ENCODE results near the gene SAXO1.
"Not testable (repeated sequence)": the region's sequence is repeated elsewhere in the genome, so short reads cannot be mapped to it uniquely, and the experiment has no call there.

Gene SAXO1, protein sequence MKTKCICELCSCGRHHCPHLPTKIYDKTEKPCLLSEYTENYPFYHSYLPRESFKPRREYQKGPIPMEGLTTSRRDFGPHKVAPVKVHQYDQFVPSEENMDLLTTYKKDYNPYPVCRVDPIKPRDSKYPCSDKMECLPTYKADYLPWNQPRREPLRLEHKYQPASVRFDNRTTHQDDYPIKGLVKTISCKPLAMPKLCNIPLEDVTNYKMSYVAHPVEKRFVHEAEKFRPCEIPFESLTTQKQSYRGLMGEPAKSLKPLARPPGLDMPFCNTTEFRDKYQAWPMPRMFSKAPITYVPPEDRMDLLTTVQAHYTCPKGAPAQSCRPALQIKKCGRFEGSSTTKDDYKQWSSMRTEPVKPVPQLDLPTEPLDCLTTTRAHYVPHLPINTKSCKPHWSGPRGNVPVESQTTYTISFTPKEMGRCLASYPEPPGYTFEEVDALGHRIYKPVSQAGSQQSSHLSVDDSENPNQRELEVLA

DNA sequence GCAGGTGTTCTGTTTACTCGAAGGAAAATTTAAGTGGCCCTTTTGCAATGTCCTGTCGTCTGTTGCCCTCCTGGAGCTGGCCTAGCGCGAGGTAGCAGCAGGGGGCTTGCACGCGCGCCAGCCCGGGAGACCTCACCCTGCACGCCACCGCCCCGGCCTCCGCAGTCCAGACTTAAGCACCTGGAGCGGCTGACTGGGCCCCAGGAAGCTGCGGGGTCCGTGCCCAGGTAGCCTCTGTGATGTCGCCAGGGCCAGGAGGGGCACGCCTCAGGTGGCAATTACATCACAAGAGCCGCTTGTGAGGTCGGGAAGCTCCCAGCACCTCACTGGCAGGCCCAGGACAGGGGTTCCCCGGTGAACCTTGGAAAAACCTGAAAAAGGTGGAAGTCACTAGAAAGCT, at the start of gene SAXO1:
Gene SAXO1, minus strand, starts transcription at position 195 of the 400 bp plus-strand sequence. CDS start 301 bp downstream, outside the sequence.
- no peak for DNase-seq (ENCODE audit: low read depth in 2 of 2)

DNA sequence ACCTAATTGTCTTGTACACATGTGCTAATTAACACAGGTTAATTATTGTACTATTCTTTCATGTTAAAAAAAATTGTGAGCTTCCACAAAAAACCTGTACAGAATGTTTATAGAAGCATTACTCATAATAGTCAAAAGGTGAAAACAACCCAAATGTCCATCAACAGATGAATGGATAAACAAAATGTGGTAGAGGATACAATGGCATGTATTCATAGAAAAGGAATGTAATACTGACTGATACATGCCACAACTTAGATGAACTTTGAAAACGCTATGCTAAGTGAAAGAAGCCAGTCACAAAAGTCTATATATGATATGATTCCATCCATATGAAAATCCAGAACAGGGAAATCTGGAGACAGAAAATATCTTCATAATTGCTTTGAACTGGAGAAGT, 41.8 kb upstream of the SAXO1 start:
- DNase-seq (ENCODE audit: low read depth in 2 of 2) = no peak

DNA sequence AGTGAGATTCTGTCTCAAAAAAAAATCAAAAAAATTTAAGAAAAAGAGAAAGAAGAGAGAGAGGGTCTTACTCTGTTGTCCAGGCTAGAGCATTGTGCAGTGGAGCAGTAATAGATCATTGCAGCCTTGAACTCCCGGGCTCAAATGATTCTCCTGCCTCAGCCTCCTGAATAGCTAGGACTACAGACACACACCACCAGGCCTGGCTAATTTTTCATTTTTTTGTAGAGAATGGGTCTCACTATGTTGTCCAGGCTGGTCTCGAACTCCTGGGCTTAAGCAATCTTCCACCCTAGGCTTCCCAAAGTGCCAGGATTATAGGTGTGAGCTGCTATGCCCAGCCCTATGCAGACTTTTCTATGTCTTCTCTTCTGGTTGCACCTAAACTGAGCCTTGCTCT, 41.2 kb upstream of the SAXO1 start:
- no peak for DNase-seq (ENCODE audit: low read depth in 2 of 2)

DNA sequence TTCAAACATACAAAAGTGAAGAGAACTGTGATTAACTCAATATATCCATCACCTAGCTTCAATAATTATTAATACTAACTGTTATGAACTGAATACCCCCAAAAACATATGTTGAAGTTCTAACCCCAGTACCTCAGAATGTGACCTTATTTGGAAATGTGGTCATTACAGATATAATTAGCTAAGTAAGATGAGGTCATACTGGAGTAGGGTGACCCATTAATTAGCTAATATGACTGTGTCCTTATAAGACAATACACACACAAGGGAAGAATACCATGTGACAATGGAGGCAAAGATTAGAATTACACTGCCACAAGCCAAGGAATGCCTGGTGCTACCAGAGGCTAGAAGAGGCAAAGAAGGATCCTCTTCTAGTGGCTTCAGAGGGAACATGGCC, 24.0 kb upstream of the SAXO1 start:
- no peak for DNase-seq (ENCODE audit: low read depth in 2 of 2)

DNA sequence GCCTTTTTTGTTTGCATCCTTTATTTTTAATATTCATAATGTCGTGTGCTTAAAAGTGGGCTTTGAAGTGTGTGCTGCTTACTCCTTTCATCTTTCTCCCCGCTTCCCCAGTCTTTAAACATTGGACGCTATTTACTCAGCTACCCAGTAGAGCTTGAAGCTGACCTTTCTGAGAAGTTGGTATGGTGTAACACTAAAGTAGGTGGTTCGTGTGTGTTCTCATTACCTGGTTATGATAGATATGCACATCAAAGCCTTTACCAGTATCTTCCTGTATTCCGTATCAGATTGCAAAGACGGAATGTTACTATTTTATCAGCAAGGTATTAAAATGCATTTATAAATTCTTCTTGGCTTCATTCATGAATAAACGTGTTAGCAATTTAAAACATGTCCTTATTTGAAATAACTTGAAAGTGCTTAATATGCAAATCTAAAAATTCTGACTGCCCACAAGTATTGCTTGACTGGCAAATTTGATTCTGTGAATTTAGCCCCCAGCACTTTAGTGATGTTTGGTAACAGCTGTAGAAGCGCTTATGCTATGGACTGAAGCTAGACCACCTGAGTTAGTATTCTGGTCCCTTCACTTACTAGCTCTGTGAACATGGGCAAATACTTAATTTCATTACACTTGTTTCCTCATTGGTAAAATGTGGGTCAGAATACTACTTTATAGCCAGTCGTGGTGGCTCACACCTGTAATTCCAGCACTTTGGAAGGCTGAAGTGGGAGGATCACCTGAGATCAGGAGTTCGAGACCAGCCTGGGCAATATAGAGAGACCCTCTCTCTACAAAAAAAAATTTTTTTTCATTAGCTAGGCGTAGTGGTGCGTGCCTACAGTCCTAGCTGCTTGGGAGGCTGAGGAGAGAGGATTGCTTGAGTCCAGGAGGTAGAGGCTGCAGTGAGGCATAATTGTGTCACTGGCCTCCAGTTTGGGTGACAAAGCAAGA, 17.9 kb upstream of the SAXO1 start:
- no peak for DNase-seq (ENCODE audit: low read depth in 2 of 2)

DNA sequence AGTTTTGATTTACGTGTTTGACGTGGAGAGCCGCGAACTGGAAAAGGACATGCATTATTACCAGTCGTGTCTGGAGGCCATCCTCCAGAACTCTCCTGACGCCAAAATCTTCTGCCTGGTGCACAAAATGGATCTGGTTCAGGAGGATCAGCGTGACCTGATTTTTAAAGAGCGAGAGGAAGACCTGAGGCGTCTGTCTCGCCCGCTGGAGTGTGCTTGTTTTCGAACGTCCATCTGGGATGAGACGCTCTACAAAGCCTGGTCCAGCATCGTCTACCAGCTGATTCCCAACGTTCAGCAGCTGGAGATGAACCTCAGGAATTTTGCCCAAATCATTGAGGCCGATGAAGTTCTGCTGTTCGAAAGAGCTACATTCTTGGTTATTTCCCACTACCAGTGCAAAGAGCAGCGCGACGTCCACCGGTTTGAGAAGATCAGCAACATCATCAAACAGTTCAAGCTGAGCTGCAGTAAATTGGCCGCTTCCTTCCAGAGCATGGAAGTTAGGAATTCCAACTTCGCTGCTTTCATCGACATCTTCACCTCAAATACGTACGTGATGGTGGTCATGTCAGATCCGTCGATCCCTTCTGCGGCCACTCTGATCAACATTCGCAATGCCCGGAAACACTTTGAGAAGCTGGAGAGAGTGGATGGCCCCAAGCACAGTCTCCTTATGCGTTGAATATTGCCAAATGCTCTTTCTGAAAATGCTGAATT, 17.1 kb upstream of the SAXO1 start:
- DNase-seq (ENCODE audit: low read depth in 2 of 2) = no peak

DNA sequence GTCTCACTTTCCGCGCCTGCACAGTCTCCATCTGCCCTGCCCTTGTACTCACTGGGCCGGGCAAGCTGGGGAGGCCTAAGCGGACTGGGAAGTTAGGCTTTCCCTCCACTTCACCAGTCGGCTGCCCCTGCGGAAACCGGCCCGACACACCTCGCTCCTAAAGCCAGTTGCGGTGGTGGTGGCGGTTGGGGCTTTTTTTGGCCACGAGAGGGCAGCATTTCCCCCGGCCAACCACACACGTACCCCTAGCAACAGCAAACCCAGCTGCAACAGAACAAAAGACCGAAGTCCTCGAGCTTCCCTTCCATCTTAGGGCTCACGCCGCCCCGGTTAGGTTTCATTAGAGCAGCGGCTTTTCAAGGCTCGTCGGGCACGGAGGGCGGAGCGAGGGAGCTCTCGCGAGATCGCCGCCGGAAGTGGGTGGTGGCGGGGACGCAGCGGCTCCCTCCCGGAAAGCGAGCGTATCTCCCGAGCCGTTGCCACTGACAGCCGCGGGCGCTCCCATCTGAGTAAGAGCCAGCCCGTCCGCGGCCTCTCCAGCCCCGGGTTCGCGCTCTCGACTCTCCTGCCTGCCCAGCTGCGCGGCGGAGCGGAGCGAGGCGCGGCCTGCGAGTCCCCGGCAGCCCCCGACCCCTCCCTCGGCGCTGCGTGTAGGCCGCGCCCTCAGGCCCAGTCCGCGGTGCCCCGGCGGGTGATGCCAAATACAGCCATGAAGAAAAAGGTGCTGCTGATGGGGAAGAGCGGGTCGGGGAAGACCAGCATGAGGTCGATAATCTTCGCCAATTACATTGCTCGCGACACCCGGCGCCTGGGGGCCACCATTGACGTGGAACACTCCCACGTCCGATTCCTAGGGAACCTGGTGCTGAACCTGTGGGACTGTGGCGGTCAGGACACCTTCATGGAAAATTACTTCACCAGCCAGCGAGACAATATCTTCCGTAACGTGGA, 16.2 kb upstream of the SAXO1 start, which contains the start of gene RRAGA:
Gene RRAGA, plus strand, starts transcription at position 462 of the 951 bp plus-strand sequence. Its CDS starts 233 bp downstream, at position 695.
- peak; percentile 88 to 90 for DNase-seq (ENCODE audit: low read depth in 2 of 2)

DNA sequence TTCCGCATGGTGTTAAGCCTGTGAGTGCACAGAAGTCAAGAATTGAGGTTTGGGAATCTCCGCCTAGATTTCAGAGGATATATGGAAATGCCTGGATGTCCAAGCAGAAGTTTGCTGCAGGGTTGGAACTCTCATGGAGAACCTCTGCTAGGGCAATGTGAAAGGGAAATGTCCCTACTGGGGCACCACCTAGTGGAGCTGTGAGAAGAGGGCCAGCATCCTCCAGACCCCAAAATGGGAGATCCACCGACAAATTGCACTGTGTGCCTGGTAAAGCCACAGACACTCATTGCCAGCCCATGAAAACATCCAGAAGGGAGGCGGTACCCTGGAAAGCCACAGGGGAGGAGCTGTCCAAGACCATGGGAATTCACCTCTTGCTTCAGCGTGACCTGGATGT, 3.6 kb upstream of the SAXO1 start:
- DNase-seq (ENCODE audit: low read depth in 2 of 2) = no peak

DNA sequence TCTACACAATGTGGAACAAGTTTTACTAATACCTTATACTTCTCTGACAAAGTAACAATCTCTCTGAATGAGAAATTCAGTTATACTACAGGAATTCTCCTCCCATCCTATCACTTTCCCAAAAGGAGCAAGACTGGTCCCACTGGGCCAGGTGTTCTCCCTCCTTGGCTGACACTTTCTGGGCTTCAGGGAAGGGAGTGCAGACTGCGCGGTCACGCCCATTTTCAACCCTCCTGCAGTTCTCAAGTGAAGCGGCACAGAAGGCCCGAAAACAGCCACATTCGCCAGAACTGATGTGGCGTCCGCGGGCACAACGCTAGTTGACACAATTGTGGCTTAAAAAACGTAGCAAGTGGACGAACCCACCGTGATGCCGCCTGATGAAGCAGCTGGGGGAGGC, 603 bp downstream of the SAXO1 start:
- no peak for DNase-seq (ENCODE audit: low read depth in 2 of 2)

DNA sequence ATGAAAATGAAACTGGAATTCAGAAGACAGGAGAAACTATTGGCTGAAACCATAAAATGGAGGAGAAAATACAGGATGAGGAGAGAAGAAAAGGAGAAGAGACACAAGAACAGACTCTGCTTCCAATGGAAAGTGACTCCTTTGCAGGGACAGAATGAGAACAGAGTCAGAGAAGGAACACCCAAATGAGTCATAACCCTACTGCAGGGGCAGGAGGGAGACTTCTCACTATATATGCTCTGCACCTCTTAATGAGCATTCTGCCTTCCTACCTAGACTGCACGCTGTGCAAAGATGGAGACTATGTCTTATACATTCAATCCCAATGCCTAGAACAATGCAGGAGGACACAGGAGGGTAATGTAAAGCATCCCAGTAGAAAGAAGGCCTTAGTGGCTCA, 2.1 kb downstream of the SAXO1 start:
- no peak for DNase-seq (ENCODE audit: low read depth in 2 of 2)

DNA sequence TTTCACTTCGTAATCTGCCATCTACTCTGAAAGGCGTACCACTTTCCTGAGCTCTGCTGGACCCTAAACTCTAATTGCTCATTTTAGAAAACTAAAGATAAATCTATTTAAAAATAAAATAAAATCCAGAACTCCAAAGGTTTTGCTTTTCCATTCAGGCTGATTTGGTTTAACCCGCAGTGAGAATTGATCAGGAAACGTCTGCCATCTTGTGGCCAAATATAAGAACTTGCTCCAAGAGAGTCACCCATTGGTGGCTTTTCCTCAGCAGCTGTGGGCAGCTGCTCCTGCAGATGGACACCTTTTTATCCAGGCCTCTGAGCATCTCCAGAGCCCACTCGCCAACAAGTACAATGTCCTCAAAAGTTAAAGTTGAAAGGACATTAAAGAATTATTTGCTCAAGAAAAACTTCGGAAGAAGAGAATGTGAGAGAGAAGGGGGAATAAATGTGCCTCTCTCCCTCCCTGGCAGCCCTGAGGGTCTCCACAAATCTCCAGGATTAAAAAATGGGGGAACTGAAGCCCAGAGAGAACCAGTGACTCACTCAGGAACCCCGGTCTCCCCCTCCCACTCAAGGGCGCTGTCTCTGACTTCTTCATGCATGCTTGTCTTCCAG, 4.1 kb downstream of the SAXO1 start:
- no peak for DNase-seq (ENCODE audit: low read depth in 2 of 2)

DNA sequence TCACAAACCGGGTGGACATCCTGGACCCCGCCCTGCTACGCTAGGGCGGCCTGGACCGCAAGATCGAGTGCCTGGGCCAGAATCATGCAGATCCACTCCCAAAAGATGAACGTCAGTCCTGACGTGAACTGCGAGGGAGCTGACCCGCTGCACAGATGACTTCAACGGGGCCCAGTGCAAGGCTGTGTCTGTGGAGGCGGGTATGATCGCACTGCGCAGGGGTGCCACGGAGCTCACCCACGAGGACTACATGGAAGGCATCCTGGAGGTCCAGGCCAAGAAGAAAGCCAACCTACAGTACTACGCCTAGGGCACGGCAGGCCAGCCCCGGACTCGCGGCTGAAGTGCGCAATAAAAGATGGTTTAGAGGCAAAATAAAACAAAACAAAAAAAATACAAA, 5.2 kb downstream of the SAXO1 start:
- DNase-seq (ENCODE audit: low read depth in 2 of 2) = no peak

DNA sequence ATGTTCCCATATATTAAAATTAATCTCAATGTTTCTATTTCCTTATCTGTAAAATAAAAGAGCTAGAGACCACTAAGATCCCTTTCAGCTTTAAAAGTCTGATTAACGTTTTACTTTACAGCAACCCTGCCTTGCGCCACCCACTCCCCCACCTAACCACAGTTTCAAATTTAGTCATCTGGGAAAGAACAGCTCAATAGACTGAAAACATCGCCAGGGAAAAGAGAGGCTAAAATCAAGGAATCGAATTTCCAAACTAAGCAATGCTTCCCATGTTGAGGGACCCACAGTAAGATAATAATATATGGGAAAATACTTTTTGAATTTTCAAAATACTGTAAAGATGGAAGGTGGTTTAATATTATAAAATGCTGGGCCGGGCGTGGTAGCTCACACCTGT, 6.6 kb downstream of the SAXO1 start:
- DNase-seq (ENCODE audit: low read depth in 2 of 2) = no peak

DNA sequence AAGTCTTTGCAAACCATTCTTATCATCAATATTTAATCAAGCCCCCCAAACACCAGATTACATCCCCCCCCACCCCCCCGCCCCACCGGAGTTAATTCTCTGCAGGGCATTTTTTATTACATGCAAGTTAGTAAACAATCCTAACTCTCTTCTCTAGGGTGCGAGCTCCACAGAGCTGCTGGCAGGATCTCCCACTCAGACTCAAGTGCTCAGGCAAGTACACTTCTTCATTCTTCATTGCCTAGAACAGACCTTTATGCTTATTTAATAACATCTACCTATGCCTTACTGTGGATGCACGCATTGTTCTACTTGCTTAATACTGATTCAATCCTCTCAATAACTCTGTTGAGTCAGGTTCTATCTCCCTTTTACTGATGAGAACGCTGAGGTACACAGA, 9.9 kb downstream of the SAXO1 start:
- DNase-seq (ENCODE audit: low read depth in 2 of 2) = no peak

DNA sequence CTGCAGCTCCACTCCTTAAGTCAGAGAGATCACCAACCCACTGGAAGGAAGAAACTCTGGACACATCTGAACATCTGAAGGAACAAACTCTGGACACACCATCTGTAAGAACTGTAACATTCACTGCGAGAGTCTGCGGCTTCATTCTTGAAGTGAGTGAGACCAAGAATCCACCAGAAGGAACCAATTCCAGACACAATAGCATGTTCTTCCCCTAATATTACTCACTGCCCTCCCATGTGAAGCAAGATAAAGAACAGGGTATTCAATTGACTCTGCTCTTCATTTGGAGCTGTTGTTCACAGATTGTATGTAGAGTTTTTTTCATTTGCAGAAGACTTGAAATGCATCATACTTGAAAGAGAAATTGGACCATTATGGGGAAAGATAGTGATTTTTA, 10.8 kb downstream of the SAXO1 start:
- no peak for DNase-seq (ENCODE audit: low read depth in 2 of 2)

DNA sequence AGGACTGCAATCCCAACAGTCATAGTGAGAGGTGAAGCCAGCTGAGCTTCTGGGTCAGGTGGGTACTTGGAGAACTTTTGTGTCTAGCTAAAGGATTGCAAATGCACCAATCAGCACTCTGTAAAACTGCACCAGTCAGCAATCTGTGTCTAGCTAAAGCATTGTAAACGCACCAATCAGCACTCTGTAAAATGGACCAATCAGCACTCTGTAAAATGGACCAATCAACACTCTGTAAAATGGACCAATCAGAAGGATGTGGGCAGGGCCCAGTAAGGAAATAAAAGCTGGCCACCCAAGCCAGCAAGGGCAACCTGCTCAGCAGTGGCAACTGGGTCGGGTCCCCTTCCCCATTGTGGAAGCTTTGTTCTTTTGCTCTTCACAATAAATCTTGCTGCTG, 11.4 kb downstream of the SAXO1 start:
- DNase-seq (ENCODE audit: low read depth in 2 of 2) = not testable (repeated sequence)

DNA sequence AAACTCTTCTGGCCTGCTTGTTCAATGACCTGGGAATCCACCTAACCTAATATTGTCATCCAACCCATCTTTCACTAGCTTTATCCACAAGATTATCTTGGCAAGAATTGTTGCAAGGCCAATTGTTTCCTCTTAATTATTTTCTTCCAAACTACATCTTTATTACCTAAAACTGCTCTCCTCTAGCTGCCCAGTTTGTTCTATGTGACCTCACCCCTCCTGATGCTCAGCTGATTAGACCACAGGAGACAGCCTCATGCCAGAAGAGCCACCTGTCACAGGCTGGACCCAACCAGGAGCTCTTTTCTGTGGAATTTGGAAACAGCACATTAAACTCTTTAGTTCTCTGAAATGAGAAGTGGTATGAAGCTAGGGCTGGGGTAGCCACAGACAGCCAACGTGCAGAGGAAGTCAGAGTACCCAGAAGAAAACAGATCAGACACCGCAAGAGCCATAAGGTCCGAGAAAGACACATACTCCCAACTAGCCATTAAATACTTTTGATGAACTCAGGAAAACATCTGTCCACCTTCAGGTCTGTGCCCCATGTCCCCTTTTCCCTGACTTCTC, 12.0 kb downstream of the SAXO1 start:
- no peak for DNase-seq (ENCODE audit: low read depth in 2 of 2)

DNA sequence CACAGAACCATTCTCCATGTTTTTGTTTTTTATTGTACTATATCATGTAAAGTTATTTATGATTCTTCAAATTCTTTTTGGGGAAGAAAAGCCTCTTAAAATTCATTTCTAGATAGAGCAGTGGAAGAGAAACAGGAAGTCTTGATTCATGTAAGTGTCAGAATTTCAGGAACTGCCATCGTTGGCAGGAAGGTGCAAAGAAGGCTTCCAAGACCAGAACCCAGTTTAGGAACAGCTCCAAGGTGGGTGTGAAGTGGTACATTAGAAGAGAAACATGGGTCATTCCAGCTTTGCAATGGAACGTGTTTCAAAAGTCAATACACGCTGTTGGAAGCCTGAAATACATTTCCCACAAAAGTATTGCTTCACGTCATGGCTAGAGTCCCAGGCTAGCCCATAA, 14.8 kb downstream of the SAXO1 start:
- DNase-seq (ENCODE audit: low read depth in 2 of 2) = no peak

DNA sequence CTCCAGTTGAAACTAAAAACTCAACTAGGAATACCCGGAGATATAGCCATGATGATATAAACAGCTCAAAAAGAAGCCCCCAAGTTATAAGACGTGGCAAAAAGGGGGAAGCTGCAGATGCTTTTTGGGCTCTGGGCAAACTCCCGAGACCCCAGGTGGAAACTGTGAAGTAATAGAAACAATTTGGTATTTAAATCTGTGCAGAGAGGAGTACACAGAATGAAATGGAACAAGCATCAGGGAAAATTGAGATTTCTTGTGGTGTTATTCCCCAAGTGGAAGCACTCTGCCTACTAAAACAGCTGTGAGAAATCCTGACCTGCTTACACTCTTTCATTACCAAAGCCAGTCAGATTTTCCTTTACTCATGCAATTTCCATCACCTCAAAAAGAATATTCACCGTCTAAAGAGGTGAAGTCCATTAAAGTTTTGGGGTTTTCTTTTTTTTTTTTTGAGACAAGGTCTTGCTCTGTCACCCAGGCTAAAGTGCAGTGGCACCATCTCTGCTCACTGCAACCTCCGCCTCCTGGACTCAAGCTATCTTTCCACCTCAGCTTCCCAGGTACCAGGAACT, 23.5 kb downstream of the SAXO1 start:
- DNase-seq (ENCODE audit: low read depth in 2 of 2) = no peak

DNA sequence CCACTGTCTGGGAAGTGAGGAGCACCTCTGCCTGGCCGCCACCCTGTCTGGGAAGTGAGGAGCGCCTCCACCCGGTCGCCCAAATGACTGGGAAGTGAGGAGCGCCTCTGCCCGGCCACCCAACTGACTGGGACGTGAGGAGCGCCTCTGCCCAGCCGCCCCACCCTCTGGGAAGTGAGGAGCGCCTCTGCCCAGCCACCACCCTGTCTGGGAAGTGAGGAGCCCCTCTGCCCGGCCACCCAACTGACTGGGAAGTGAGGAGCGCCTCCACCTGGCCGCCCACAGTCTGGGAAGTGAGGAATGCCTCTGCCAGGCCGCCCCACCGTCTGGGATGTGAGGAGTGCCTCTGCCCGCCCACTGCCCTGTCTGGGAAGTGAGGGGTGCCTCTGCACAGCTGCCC, 32.9 kb downstream of the SAXO1 start:
- DNase-seq (ENCODE audit: low read depth in 2 of 2) = no peak

Measured in stimulated activated CD4-positive, alpha-beta T cell treated with anti-CD3 and anti-CD28 coated beads, Interleukin-4, amount 100 ng/mL, for 48 hours (primary cell).